ENCODE data around the gene STMND1. TPM values are rescaled to one million over a fixed set of nuclear protein-coding genes. Genes with fewer than 3 reads are reported as not detected.

The STMND1 gene
- total and polyA plus RNA-seq, 2 experiments from 2014 or later: 0.80 TPM; not detected in 1

- TF ChIP-seq REST (IDR thresholded peaks at IDR 0.05; ENCODE audit: unreplicated experiment) (no peak), JUNB (IDR thresholded peaks at IDR 0.05; ENCODE audit: unreplicated experiment) (no peak), CREB1 (CRISPR knock-in tag; IDR thresholded peaks at IDR 0.05; ENCODE audit: low read depth) (no peak), CTCF (conservative IDR thresholded peaks at IDR 0.05; ENCODE audit: low read depth in 2 of 2) (no peak), NANOG (IDR thresholded peaks at IDR 0.05; ENCODE audit: borderline replicate concordance) (no peak), ZNF331 (CRISPR knock-in tag; IDR thresholded peaks at IDR 0.05; ENCODE audit: low read depth) (no peak)
Measured at GRCh38 chr6:17178754-17179529, 77.1 kb downstream of the STMND1 start (continued).

- Histone ChIP-seq H3K27me3 (ENCODE audit: insufficient read depth) (no peaks in the 10 kb centered on the region), H3K79me2 (replicated peaks; ENCODE audit: insufficient read depth) (no peaks in the 10 kb centered on the region), H3K4me1 (ENCODE audit: insufficient read depth) (no peaks in the 10 kb centered on the region), H2AFZ (no peak overlapping the region), H3F3A (replicated peaks; ENCODE audit: low read depth) (no peaks in the 10 kb centered on the region), H3K27ac (ENCODE audit: low read depth) (no peak overlapping the region), H3K4me2 (no peak overlapping the region), H3K9me2 (ENCODE audit: insufficient read depth) (0 out of 2 replicates have a peak, but pooled peaks cover 15% of the 10 kb centered on the region), H3K4me3 (no peak overlapping the region), H4K20me1 (replicated peaks; ENCODE audit: insufficient read depth) (no peaks in the 10 kb centered on the region), H3K36me3 (ENCODE audit: insufficient read depth) (no peaks in the 10 kb centered on the region)
- DNase-seq (ENCODE audit: low spot score) (no peak), ATAC-seq (no peak)
- Mint-ChIP-seq H3K36me3 (ENCODE audit: low read depth) (no peaks in the 10 kb centered on the region), H3K4me1 (peaks cover 5% of the 10 kb centered on the region; the same call in 2 of the 3 replicates), H3K9me3 (no peaks in the 10 kb centered on the region), H3K4me3 (no peak overlapping the region), H3K27ac (no peak overlapping the region), H3K27me3 (ENCODE audit: insufficient read depth, low read depth, poor library complexity) (peaks cover 1% of the 10 kb centered on the region)
- TF ChIP-seq JUNB (IDR thresholded peaks at IDR 0.05; ENCODE audit: unreplicated experiment): no peak
- no peak for TF ChIP-seq NANOG (IDR thresholded peaks at IDR 0.05; ENCODE audit: borderline replicate concordance)
- no peak for TF ChIP-seq ZNF331 (CRISPR knock-in tag; IDR thresholded peaks at IDR 0.05; ENCODE audit: low read depth)
- no peak for TF ChIP-seq EZH2phosphoT487 (IDR thresholded peaks at IDR 0.05; ENCODE audit: unreplicated experiment)
- TF ChIP-seq ETS1 (IDR thresholded peaks at IDR 0.05): no peak
- no peak for TF ChIP-seq EZH2 (IDR thresholded peaks at IDR 0.05; ENCODE audit: low read depth, unreplicated experiment)
- no peak for TF ChIP-seq CTCF (conservative IDR thresholded peaks at IDR 0.05; ENCODE audit: low read depth in 2 of 2)
- TF ChIP-seq STAT1 (IDR thresholded peaks at IDR 0.05; ENCODE audit: unreplicated experiment): no peak
Measured at GRCh38 chr6:17179530-17180073, 77.8 kb downstream of the STMND1 start.

All from GM23338 (cell line).